ENCODE data around the gene LRG1. TPM values are rescaled to one million over a fixed set of nuclear protein-coding genes. Genes with fewer than 3 reads are reported as not detected.
A peak's percentile ranks its signal among the peaks of the same experiment; 100 is the strongest.
"Not testable (repeated sequence)": the region's sequence is repeated elsewhere in the genome, so short reads cannot be mapped to it uniquely, and the experiment has no call there.

The LRG1 gene
- total and polyA plus RNA-seq, 3 experiments from 2014 or later, result 0.06 TPM; not detected in 2

- H3K4me3 Mint-ChIP-seq, result not testable (repeated sequence)
Measured at GRCh38 chr19:4541806-4542145, 1.9 kb upstream of the LRG1 start.

GRCh38 chr19:4541114-4541805 is 1.4 kb upstream of the LRG1 start:
- no peaks in the 10 kb centered on the region for H3K27me3 ChIP-seq (ENCODE audit: insufficient read depth, low read length, poor library complexity, severe bottlenecking)
- H3K27me3 Mint-ChIP-seq, result peaks cover 7 to 30% of the 10 kb centered on the region in 2 donors
- no peak overlapping the region for H3K27ac Mint-ChIP-seq
- no peak overlapping the region for H3K27ac ChIP-seq (ENCODE audit: low read depth, low read length)
- no peaks in the 10 kb centered on the region for H3K36me3 Mint-ChIP-seq
- peaks cover 0 to 4% (median 0%) of the 10 kb centered on the region in 5 donors for H3K9me3 Mint-ChIP-seq
- no peaks in the 10 kb centered on the region for H3K9me3 ChIP-seq (ENCODE audit: low read length)
- no peak overlapping the region for H3K4me3 ChIP-seq (ENCODE audit: low read length)
- no peak overlapping the region for H3K4me3 Mint-ChIP-seq
- peaks cover 0 to 5% (median 0%) of the 10 kb centered on the region in 3 donors for H3K4me1 Mint-ChIP-seq
- H3K36me3 ChIP-seq (ENCODE audit: insufficient read depth, low read length), result no peaks in the 10 kb centered on the region
- CTCF ChIA-PET, result interaction anchor here (1.0 kb wide), 1 partner anchor 18 kb away, joined by 3 read pairs; no protein-coding TSS in a partner anchor
- POLR2A ChIA-PET, result no interaction called here
- H3K4me1 ChIP-seq (ENCODE audit: insufficient read depth, low read length), result no peaks in the 10 kb centered on the region
- DNase-seq, result no peak

More at GRCh38 chr19:4541806-4542145, 1.9 kb upstream of the LRG1 start:
- H3K27me3 ChIP-seq (ENCODE audit: insufficient read depth, low read length, poor library complexity, severe bottlenecking); H3K36me3 ChIP-seq (ENCODE audit: insufficient read depth, low read length); H3K36me3 Mint-ChIP-seq; H3K4me3 ChIP-seq (ENCODE audit: low read length); H3K9me3 Mint-ChIP-seq; H3K27ac ChIP-seq (ENCODE audit: low read depth, low read length); H3K4me1 Mint-ChIP-seq; POLR2A ChIA-PET; H3K9me3 ChIP-seq (ENCODE audit: low read length); H3K27ac Mint-ChIP-seq; DNase-seq; H3K4me1 ChIP-seq (ENCODE audit: insufficient read depth, low read length): not testable (repeated sequence)
- H3K27me3 Mint-ChIP-seq, result peaks cover 7 to 30% of the 10 kb centered on the region in 2 donors
- CTCF ChIA-PET, result interaction anchor here (0.7 kb wide), 1 partner anchor 95 kb away, joined by 3 read pairs; no protein-coding TSS in a partner anchor

- CTCF ChIA-PET, result interaction anchor here (0.6 kb wide), 1 partner anchor 57 kb away, joined by 3 read pairs; no protein-coding TSS in a partner anchor
- no peaks in the 10 kb centered on the region for H3K36me3 ChIP-seq (ENCODE audit: insufficient read depth, low read length)
- H3K27ac Mint-ChIP-seq, result no peak overlapping the region
- no peaks in the 10 kb centered on the region for H3K36me3 Mint-ChIP-seq
- peak overlapping the region; percentile 59 for H3K27ac ChIP-seq (ENCODE audit: low read depth, low read length)
- DNase-seq, result no peak
- H3K4me1 ChIP-seq (ENCODE audit: insufficient read depth, low read length), result peaks cover 4% of the 10 kb centered on the region
- H3K4me1 Mint-ChIP-seq, result peaks cover 4 to 9% (median 5%) of the 10 kb centered on the region in 3 donors
- peaks cover 0 to 4% (median 0%) of the 10 kb centered on the region in 5 donors for H3K9me3 Mint-ChIP-seq
- H3K27me3 ChIP-seq (ENCODE audit: insufficient read depth, low read length, poor library complexity, severe bottlenecking), result no peaks in the 10 kb centered on the region
- H3K9me3 ChIP-seq (ENCODE audit: low read length), result no peaks in the 10 kb centered on the region
- POLR2A ChIA-PET, result no interaction called here
- peaks cover 10 to 32% of the 10 kb centered on the region in 2 donors for H3K27me3 Mint-ChIP-seq
- no peak overlapping the region for H3K4me3 ChIP-seq (ENCODE audit: low read length)
- H3K4me3 Mint-ChIP-seq, result no peak overlapping the region
Measured at GRCh38 chr19:4539169-4539692, 605 bp downstream of the LRG1 start.

GRCh38 chr19:4538601-4538954 is 1.3 kb downstream of the LRG1 start:
- no peak overlapping the region for H3K27ac Mint-ChIP-seq
- H3K9me3 ChIP-seq (ENCODE audit: low read length), result no peaks in the 10 kb centered on the region
- no peak for DNase-seq
- peaks cover 10 to 32% of the 10 kb centered on the region in 2 donors for H3K27me3 Mint-ChIP-seq
- no peak overlapping the region for H3K4me3 ChIP-seq (ENCODE audit: low read length)
- no peaks in the 10 kb centered on the region for H3K36me3 Mint-ChIP-seq
- H3K27me3 ChIP-seq (ENCODE audit: insufficient read depth, low read length, poor library complexity, severe bottlenecking), result no peaks in the 10 kb centered on the region
- no peak overlapping the region for H3K27ac ChIP-seq (ENCODE audit: low read depth, low read length)
- ChIA-PET CTCF (interaction anchor here (0.6 kb wide), 1 partner anchor 56 kb away, joined by 3 read pairs; no protein-coding TSS in a partner anchor), POLR2A (no interaction called here)
- H3K4me3 Mint-ChIP-seq, result no peak overlapping the region
- peaks cover 4 to 9% (median 5%) of the 10 kb centered on the region in 3 donors for H3K4me1 Mint-ChIP-seq
- no peaks in the 10 kb centered on the region for H3K36me3 ChIP-seq (ENCODE audit: insufficient read depth, low read length)
- H3K4me1 ChIP-seq (ENCODE audit: insufficient read depth, low read length), result peaks cover 4% of the 10 kb centered on the region
- peaks cover 0 to 4% (median 0%) of the 10 kb centered on the region in 5 donors for H3K9me3 Mint-ChIP-seq

- Histone ChIP-seq H3K9me3 (ENCODE audit: low read length) (no peaks in the 10 kb centered on the region), H3K36me3 (ENCODE audit: insufficient read depth, low read length) (no peaks in the 10 kb centered on the region), H3K27ac (ENCODE audit: low read depth, low read length) (no peak overlapping the region), H3K27me3 (ENCODE audit: insufficient read depth, low read length, poor library complexity, severe bottlenecking) (no peaks in the 10 kb centered on the region), H3K4me1 (ENCODE audit: insufficient read depth, low read length) (peaks cover 4% of the 10 kb centered on the region), H3K4me3 (ENCODE audit: low read length) (no peak overlapping the region)
- H3K27ac Mint-ChIP-seq, result no peak overlapping the region
- no peaks in the 10 kb centered on the region for H3K36me3 Mint-ChIP-seq
- no peak for DNase-seq
- H3K4me3 Mint-ChIP-seq, result no peak overlapping the region
- ChIA-PET POLR2A (no interaction called here), CTCF (no interaction called here)
- peaks cover 4 to 9% (median 5%) of the 10 kb centered on the region in 3 donors for H3K4me1 Mint-ChIP-seq
- H3K9me3 Mint-ChIP-seq, result peaks cover 0 to 4% (median 0%) of the 10 kb centered on the region in 5 donors
- H3K27me3 Mint-ChIP-seq, result peaks cover 10 to 32% of the 10 kb centered on the region in 2 donors
Measured at GRCh38 chr19:4537953-4538600, 1.8 kb downstream of the LRG1 start.

GRCh38 chr19:4536798-4537197 is 3.0 kb downstream of the LRG1 start:
- Mint-ChIP-seq H3K9me3 (peaks cover 0 to 4% (median 0%) of the 10 kb centered on the region in 5 donors), H3K36me3 (no peaks in the 10 kb centered on the region), H3K27ac (no peak overlapping the region), H3K4me3 (no peak overlapping the region), H3K27me3 (peaks cover 8 to 32% of the 10 kb centered on the region in 2 donors), H3K4me1 (peaks cover 4 to 9% (median 5%) of the 10 kb centered on the region in 3 donors)
- H3K9me3 ChIP-seq (ENCODE audit: low read length), result no peaks in the 10 kb centered on the region
- ChIA-PET POLR2A (no interaction called here), CTCF (interaction anchor here (0.8 kb wide), 1 partner anchor 11 kb away, joined by 3 read pairs; no protein-coding TSS in a partner anchor)
- H3K4me3 ChIP-seq (ENCODE audit: low read length), result no peak overlapping the region
- H3K27ac ChIP-seq (ENCODE audit: low read depth, low read length), result no peak overlapping the region
- peaks cover 4% of the 10 kb centered on the region for H3K4me1 ChIP-seq (ENCODE audit: insufficient read depth, low read length)
- no peak for DNase-seq
- H3K36me3 ChIP-seq (ENCODE audit: insufficient read depth, low read length), result no peaks in the 10 kb centered on the region
- H3K27me3 ChIP-seq (ENCODE audit: insufficient read depth, low read length, poor library complexity, severe bottlenecking), result no peaks in the 10 kb centered on the region

GRCh38 chr19:4534836-4535658 is 4.8 kb downstream of the LRG1 start, which contains the start of gene PLIN5:
TSS of gene PLIN5 (minus strand) at chr19:4535224. CDS start at chr19:4534074, 1,150 bp downstream.
- Mint-ChIP-seq H3K27me3 (peaks cover 5 to 26% of the 10 kb centered on the region in 2 donors), H3K4me3 (peak within 1 kb of the TSS in 5 of 7 donors; percentile 15 to 61 (median 34)), H3K9me3 (peaks cover 0 to under 1% (median 0%) of the 10 kb centered on the region in 5 donors), H3K36me3 (no peaks in the 10 kb centered on the region), H3K4me1 (peaks cover 4 to 7% (median 5%) of the 10 kb centered on the region in 3 donors), H3K27ac (no peak within 1 kb of the TSS)
- no peaks in the 10 kb centered on the region for H3K27me3 ChIP-seq (ENCODE audit: insufficient read depth, low read length, poor library complexity, severe bottlenecking)
- ChIA-PET CTCF (interaction anchor here (0.8 kb wide), 1 partner anchor 9 kb away, joined by 3 read pairs; no protein-coding TSS in a partner anchor), POLR2A (no interaction called here)
- H3K4me3 ChIP-seq (ENCODE audit: low read length), result no peak within 1 kb of the TSS
- H3K4me1 ChIP-seq (ENCODE audit: insufficient read depth, low read length), result peaks cover 4% of the 10 kb centered on the region
- no peaks in the 10 kb centered on the region for H3K9me3 ChIP-seq (ENCODE audit: low read length)
- peak in 4 of 5 donors; percentile 27 to 59 (median 47) for DNase-seq
- no peak within 1 kb of the TSS for H3K27ac ChIP-seq (ENCODE audit: low read depth, low read length)
- H3K36me3 ChIP-seq (ENCODE audit: insufficient read depth, low read length), result no peaks in the 10 kb centered on the region
